ENCODE measurements around the gene MMRN2. TPM values are rescaled to one million over a fixed set of nuclear protein-coding genes. Genes with fewer than 3 reads are reported as not detected.
"Not testable (repeated sequence)": the region's sequence is repeated elsewhere in the genome, so short reads cannot be mapped to it uniquely, and the experiment has no call there.

The MMRN2 gene
- total and polyA plus RNA-seq, 8 donors, result 20.6 to 41.8 (median 30.2) TPM

DNA sequence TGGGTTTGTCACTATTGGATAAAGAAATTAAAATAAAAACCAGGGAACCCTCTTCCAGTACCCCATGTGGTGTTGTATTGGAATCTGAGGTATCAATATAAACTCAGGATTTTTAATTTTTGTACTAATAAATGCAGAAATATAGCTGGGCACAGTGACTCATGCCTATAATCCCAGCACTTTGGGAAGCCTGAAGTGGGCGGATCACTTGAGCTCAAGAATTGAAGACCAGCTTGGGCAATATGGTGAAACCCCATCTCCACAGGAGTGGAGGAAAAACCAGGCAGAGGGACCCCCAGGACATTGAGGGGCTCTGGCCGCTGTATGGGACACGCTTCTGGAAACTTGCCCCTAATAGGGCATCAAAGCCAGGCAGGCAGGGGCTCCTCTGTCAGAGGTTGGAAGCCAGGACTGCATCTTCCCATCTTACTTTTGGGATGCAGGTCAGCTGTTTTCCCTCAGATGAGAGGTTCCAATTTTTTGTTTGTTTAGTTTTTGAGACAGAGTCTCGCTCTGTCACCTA lies 21.9 kb upstream of the MMRN2 start:
- H3K27ac ChIP-seq, result no peak overlapping the region
- intact Hi-C loops (cut with DNase I), result no loop called here
- DNase-seq (no peak), ATAC-seq (no peak)
- H3K4me1 ChIP-seq, result peaks cover 0 to 3% of the 10 kb centered on the region in 2 donors
- H3K9me3 ChIP-seq, result no peaks in the 10 kb centered on the region
- no peaks in the 10 kb centered on the region for H3K27me3 ChIP-seq
- no peak overlapping the region for H3K4me3 ChIP-seq
- no peaks in the 10 kb centered on the region for H3K36me3 ChIP-seq
- TF ChIP-seq, protein P1, sequence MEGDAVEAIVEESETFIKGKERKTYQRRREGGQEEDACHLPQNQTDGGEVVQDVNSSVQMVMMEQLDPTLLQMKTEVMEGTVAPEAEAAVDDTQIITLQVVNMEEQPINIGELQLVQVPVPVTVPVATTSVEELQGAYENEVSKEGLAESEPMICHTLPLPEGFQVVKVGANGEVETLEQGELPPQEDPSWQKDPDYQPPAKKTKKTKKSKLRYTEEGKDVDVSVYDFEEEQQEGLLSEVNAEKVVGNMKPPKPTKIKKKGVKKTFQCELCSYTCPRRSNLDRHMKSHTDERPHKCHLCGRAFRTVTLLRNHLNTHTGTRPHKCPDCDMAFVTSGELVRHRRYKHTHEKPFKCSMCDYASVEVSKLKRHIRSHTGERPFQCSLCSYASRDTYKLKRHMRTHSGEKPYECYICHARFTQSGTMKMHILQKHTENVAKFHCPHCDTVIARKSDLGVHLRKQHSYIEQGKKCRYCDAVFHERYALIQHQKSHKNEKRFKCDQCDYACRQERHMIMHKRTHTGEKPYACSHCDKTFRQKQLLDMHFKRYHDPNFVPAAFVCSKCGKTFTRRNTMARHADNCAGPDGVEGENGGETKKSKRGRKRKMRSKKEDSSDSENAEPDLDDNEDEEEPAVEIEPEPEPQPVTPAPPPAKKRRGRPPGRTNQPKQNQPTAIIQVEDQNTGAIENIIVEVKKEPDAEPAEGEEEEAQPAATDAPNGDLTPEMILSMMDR (IDR thresholded peaks at IDR 0.05), result no peak

DNA sequence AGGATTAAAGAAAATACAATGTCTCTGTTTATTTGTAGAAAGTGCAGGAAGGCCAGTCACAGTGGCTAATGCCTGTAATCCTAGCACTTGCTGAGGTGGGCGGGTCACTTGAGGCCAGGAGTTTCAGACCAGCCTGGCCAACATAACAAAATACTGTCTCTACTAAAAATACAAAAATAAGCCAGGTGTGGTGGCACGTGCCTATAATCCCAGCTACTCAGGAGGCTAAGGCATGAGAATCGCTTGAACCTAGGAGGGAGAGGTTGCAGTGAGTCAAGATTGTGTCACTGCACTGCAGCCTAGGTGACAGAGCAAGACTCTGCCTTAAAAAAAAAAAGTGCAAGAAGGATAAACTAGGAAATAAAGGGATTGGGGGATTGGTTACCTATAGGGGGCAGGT lies 21.0 kb upstream of the MMRN2 start:
- intact Hi-C loops (cut with DNase I); H3K4me3 ChIP-seq; H3K9me3 ChIP-seq; ATAC-seq; H3K27me3 ChIP-seq; H3K27ac ChIP-seq; H3K4me1 ChIP-seq; DNase-seq; H3K36me3 ChIP-seq: not testable (repeated sequence)

DNA sequence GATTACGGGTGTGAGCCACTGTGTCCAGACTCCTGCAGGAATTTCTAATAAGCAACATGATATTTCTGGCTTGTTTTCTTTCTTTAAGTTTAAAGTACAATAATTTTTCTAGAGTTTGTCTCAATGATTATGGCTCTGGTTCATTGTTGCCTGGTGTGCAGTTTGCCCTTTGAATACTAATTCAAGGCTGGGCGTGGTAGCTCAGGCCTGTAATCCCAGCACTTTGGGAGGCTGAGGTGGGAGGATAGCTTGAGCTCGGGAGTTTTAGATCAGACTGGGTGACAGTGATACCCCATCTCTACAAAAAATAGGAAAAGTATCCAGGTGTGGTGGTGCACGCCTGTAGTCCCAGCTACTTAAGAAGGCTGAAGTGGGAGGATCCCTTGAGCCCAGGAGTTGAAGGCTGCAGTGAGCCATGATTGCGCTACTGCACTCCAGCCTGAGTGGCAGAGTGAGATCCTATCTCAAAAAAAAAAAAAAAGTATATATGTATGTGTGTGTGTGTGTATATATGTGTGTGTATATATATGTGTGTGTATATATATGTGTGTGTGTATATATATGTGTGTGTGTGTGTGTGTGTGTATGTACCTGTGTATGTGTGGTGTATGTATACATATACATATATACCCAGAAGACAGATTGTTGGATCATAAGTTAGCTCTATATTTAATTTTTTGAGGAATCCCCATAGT lies 19.1 kb upstream of the MMRN2 start:
- Histone ChIP-seq H3K36me3 (no peaks in the 10 kb centered on the region), H3K4me1 (peaks cover 8% of the 10 kb centered on the region in 2 donors), H3K27ac (no peak overlapping the region), H3K9me3 (no peaks in the 10 kb centered on the region), H3K27me3 (peaks cover 0 to 8% of the 10 kb centered on the region in 2 donors), H3K4me3 (no peak overlapping the region)
- intact Hi-C loops (cut with DNase I), result no loop called here
- DNase-seq, result no peak
- ATAC-seq, result no peak
- TF ChIP-seq, protein P1 (IDR thresholded peaks at IDR 0.05), result no peak

DNA sequence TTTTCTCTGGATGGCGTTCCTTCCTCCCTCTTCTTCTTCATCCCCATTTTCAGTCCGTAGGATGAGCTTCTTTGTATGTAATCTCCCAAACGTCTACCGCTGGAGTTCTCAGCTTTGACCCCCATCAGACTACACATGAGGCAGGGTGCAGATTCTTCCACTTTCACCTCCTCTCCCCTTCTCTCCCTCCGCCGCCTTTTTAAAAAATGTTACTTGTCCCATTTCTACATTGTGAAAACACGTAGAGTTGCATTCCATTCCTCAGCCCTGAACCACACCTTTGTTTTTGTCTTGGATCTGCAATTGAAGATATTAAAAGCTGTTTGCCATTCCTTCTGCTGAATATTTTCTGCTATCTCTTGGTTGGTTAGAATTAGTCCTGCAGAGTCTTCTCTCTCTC lies 17.1 kb upstream of the MMRN2 start:
- H3K27ac ChIP-seq, result peak overlapping the region in 1 of 2 donors; percentile 6
- H3K4me1 ChIP-seq, result peaks cover 14 to 23% of the 10 kb centered on the region in 2 donors
- TF ChIP-seq, protein P1 (IDR thresholded peaks at IDR 0.05), result no peak
- no peak overlapping the region for H3K4me3 ChIP-seq
- H3K36me3 ChIP-seq, result no peaks in the 10 kb centered on the region
- peaks cover 0 to 28% of the 10 kb centered on the region in 2 donors for H3K27me3 ChIP-seq
- ATAC-seq (no peak), DNase-seq (no peak)
- H3K9me3 ChIP-seq, result no peaks in the 10 kb centered on the region
- intact Hi-C loops (cut with DNase I), result no loop called here

DNA sequence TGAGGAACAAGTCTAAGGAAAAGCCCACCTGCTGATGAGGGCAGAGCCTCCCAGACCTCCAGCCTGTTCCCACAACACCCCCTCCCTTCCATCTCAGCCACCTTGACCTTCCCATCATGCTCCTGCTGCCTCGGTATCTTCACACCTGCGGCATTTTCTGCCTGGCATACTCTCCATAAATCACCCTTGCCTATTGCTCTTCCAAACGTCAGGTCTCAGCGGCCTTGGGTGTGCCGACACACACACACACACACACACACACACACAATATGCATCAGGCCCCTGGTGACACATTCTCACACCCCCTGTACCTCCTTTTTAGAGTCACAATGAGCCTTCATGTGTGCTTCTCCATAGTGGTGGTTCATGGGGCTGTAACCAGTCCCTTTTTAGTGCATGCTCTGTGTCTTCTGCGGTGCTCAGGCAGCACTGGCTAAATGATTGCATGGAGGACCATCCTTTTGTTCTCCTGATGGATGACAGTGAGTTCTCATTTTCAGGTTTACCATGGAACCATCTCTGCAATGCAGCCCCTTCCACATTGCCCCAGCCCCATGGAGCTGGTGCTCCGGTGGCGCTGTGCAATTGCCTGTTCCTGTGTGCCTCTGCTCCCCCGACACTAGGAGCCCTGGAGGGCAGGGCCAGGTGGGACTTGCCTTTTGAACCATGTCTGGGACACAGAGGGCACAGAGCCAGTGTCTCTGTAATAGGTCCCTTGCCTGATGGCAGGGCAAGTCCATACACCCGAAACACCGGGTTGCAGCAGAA lies 15.4 kb upstream of the MMRN2 start:
- Histone ChIP-seq H3K4me1 (peaks cover 24 to 39% of the 10 kb centered on the region in 2 donors), H3K27me3 (peaks cover 0 to 45% of the 10 kb centered on the region in 2 donors), H3K4me3 (no peak overlapping the region), H3K9me3 (no peaks in the 10 kb centered on the region), H3K27ac (peak overlapping the region; percentile 89 to 92), H3K36me3 (no peaks in the 10 kb centered on the region)
- TF ChIP-seq, protein P1 (IDR thresholded peaks at IDR 0.05), result no peak
- intact Hi-C loops (cut with DNase I), result no loop called here
- ATAC-seq (no peak), DNase-seq (peak in 1 of 4 donors; percentile 55)
